ENCODE results near the gene CDK11B. TPM values are rescaled to one million over a fixed set of nuclear protein-coding genes. Genes with fewer than 3 reads are reported as not detected.

CDK11B gene
- total and polyA plus RNA-seq, 3 experiments from 2014 or later, result 18.3 to 45.6 (median 42.2) TPM

DNA sequence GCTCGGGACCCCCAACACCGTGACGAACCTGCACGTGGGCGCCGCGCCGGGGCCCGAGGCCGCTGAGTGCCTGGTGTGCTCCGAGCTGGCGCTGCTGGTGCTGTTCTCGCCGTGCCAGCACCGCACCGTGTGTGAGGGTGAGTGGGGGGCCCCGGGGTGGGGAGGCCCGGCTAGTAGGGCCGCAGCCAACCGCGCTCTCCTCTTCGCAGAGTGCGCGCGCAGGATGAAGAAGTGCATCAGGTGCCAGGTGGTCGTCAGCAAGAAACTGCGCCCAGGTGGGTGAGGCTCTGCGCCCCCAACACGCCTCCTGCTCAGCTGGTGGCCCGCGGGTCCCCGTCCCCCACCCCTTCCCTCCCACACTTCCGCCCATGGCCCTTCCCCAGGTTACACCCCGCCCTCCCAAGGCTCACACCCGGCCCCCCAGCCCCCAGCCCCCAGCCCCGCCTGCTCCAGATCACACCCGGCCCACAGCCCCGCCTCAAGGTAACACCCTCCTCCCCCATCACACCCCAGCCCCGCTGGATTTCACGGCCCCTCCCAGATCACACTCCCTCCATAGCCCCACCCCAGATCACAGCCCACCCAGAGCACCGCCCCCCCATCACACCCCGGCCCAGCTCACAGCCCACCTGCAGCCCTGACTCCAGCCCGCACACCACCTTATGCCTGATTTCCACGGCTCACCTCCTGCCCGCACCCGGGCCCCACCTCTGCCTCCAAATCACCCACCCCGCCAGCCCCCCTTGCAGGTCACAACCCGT, 29.2 kb downstream of the CDK11B start:
- Histone ChIP-seq H3K27me3 (ENCODE audit: insufficient read depth, low read length, poor library complexity, severe bottlenecking) (no peaks in the 10 kb centered on the region), H3K9me3 (ENCODE audit: low read length) (no peaks in the 10 kb centered on the region), H3K27ac (ENCODE audit: low read depth, low read length) (peak overlapping the region; percentile 65), H3K4me3 (ENCODE audit: low read length) (peak overlapping the region; percentile 39), H3K4me1 (ENCODE audit: insufficient read depth, low read length) (peaks cover 5% of the 10 kb centered on the region), H3K36me3 (ENCODE audit: insufficient read depth, low read length) (no peaks in the 10 kb centered on the region)
- Mint-ChIP-seq H3K4me3 (peak overlapping the region; percentile 73 to 96 (median 86)), H3K27me3 (peaks cover 0 to 2% of the 10 kb centered on the region in 2 donors), H3K9me3 (peaks cover 0 to 2% (median 0%) of the 10 kb centered on the region in 5 donors), H3K36me3 (peaks cover 0 to 2% (median 0%) of the 10 kb centered on the region in 3 donors), H3K27ac (peak overlapping the region; percentile 91 to 99 (median 96)), H3K4me1 (peaks cover 7 to 21% (median 8%) of the 10 kb centered on the region in 3 donors)
- peak; percentile 82 to 95 (median 90) for DNase-seq
- ChIA-PET POLR2A (interaction anchor here (0.6 to 3.7 kb wide), 10 partner anchors 8 to 254 kb away, joined by 3 to 101 read pairs (median 4); partner anchors contain the start of genes AURKAIP1 and MIB2), CTCF (interaction anchor here (1.2 to 3.9 kb wide), 7 partner anchors 9 to 151 kb away, joined by 3 to 29 read pairs (median 8); partner anchors contain the start of gene MIB2)

DNA sequence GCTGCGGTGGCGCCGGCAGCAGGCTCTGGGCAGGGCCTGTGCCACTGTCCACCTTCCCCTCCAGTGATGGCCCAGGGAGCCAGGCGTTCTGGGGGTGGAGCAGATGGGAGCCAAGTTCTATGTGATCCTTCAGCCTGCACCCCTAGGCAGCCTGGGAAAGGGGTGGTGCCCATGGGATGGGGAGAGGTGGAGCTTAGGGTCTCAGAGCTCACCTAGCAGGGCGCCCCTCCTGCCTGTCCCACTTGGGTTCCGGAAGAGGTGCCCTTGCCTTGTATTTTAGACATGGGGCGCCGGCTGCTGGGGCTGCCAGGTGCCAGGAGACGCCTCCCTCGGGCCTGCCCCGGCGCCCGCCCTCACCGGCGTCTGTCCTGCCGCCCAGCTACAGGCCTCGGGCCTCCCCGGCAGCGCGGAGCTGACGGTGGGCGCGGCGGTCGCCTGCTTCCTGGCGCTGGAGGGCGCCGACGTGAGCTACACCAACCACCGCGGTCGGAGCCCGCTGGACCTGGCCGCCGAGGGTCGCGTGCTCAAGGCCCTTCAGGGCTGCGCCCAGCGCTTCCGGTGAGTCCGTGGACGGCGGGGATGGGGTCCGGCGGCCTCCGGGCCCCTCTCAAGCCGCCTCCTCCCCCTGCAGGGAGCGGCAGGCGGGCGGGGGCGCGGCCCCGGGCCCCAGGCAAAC, 29.9 kb downstream of the CDK11B start:
- Histone ChIP-seq H3K27me3 (ENCODE audit: insufficient read depth, low read length, poor library complexity, severe bottlenecking) (no peaks in the 10 kb centered on the region), H3K4me1 (ENCODE audit: insufficient read depth, low read length) (peaks cover 5% of the 10 kb centered on the region), H3K4me3 (ENCODE audit: low read length) (peak overlapping the region; percentile 39), H3K27ac (ENCODE audit: low read depth, low read length) (peak overlapping the region; percentile 65), H3K9me3 (ENCODE audit: low read length) (no peaks in the 10 kb centered on the region), H3K36me3 (ENCODE audit: insufficient read depth, low read length) (no peaks in the 10 kb centered on the region)
- DNase-seq, result peak; percentile 37 to 71 (median 41)
- H3K36me3 Mint-ChIP-seq, result peaks cover 0 to 2% (median 0%) of the 10 kb centered on the region in 3 donors
- peaks cover 0 to 2% (median 0%) of the 10 kb centered on the region in 5 donors for H3K9me3 Mint-ChIP-seq
- ChIA-PET POLR2A (interaction anchor here (0.6 to 3.7 kb wide), 9 partner anchors 8 to 724 kb away, joined by 3 to 101 read pairs (median 4); partner anchors contain the start of gene MIB2), CTCF (interaction anchor here (1.2 to 3.9 kb wide), 5 partner anchors 8 to 151 kb away, joined by 3 to 29 read pairs (median 6); partner anchors contain the start of gene MIB2)
- peaks cover 7 to 25% (median 8%) of the 10 kb centered on the region in 3 donors for H3K4me1 Mint-ChIP-seq
- peak overlapping the region in 5 of 8 donors; percentile 32 to 91 (median 61) for H3K27ac Mint-ChIP-seq
- H3K27me3 Mint-ChIP-seq, result peaks cover 0 to 2% of the 10 kb centered on the region in 2 donors
- peak overlapping the region in 6 of 7 donors; percentile 26 to 84 (median 48) for H3K4me3 Mint-ChIP-seq

DNA sequence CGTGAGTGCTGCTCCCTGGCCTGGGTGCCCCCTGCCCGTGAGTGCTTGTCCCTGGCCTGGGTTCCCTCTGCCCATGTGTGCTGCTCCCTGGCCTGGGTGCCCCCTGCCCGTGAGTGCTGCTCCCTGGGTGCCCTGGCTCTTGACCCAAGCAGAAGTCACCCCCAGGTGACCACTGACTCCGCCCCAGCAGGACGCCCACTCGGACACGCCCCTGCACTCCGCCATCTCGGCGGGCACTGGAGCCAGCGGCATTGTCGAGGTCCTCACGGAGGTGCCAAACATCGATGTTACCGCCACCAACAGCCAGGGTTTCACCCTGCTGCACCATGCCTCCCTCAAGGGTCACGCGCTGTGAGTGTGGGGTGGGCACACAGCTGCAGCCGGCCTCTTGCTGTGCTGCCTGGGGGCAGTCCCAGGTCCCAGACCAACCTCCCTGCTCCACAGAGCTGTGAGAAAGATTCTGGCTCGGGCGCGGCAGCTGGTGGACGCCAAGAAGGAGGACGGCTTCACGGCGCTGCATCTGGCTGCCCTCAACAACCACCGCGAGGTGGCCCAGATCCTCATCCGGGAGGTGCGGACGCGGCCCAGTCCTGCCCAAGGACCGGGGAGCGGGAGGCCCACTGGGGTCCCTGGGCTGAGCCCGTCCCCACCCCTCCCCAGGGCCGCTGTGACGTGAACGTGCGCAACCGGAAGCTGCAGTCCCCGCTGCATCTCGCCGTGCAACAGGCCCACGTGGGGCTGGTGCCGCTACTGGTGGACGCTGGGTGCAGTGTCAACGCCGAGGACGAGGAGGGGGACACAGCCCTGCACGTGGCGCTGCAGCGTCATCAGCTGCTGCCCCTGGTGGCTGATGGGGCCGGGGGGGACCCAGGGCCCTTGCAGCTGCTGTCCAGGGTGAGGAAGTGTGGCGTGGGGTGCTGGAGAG, 30.7 kb downstream of the CDK11B start:
- Mint-ChIP-seq H3K27ac (peak overlapping the region in 6 of 8 donors; percentile 8 to 91 (median 43)), H3K4me3 (peak overlapping the region in 6 of 7 donors; percentile 26 to 77 (median 42))
- peak overlapping the region; percentile 65 for H3K27ac ChIP-seq (ENCODE audit: low read depth, low read length)

DNA sequence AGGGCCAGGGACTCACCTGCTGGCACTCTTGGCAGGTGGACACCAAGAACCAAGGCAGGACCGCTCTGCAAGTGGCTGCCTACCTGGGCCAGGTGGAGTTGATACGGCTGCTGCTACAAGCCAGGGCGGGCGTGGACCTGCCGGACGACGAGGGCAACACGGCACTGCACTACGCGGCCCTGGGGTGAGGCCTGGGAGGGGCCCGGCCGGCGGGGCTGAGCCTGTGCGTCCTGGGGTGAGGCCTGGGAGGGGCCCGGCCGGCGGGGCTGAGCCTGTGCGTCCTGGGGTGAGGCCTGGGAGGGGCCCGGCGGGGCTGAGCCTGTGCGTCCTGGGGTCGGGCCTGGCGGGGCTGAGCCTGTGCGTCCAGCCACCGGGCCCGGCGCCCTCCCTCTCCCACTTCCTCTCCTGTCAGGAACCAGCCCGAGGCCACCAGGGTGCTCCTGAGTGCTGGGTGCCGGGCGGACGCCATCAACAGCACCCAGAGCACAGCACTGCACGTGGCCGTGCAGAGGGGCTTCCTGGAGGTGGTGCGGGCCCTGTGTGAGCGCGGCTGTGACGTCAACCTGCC, 31.5 kb downstream of the CDK11B start:
- Histone ChIP-seq H3K9me3 (ENCODE audit: low read length) (no peaks in the 10 kb centered on the region), H3K27ac (ENCODE audit: low read depth, low read length) (no peak overlapping the region), H3K36me3 (ENCODE audit: insufficient read depth, low read length) (no peaks in the 10 kb centered on the region), H3K4me1 (ENCODE audit: insufficient read depth, low read length) (peaks cover 5% of the 10 kb centered on the region), H3K27me3 (ENCODE audit: insufficient read depth, low read length, poor library complexity, severe bottlenecking) (no peaks in the 10 kb centered on the region), H3K4me3 (ENCODE audit: low read length) (no peak overlapping the region)
- DNase-seq, result peak in 1 of 5 donors; percentile 56
- peak overlapping the region in 3 of 7 donors; percentile 19 to 68 (median 37) for H3K4me3 Mint-ChIP-seq
- H3K27ac Mint-ChIP-seq, result no peak overlapping the region
- ChIA-PET CTCF (no interaction called here), POLR2A (interaction anchor here (0.6 to 2.3 kb wide), 2 partner anchors 12 to 579 kb away, joined by 6 to 21 read pairs; partner anchors contain the start of gene MIB2)
- H3K27me3 Mint-ChIP-seq, result peaks cover 0 to 4% of the 10 kb centered on the region in 2 donors
- peaks cover 8 to 28% (median 8%) of the 10 kb centered on the region in 3 donors for H3K4me1 Mint-ChIP-seq
- peaks cover 0 to 2% (median 0%) of the 10 kb centered on the region in 5 donors for H3K9me3 Mint-ChIP-seq
- H3K36me3 Mint-ChIP-seq, result peaks cover 0 to 2% (median 0%) of the 10 kb centered on the region in 3 donors

More for the DNA sequence above, 30.7 kb downstream of the CDK11B start:
- ChIA-PET POLR2A (interaction anchor here (0.5 to 3.7 kb wide), 6 partner anchors 9 to 723 kb away, joined by 3 to 101 read pairs (median 6); partner anchors contain the start of gene MIB2), CTCF (interaction anchor here (1.2 to 3.9 kb wide), 5 partner anchors 7 to 152 kb away, joined by 3 to 29 read pairs (median 6); partner anchors contain the start of gene MIB2)
- Mint-ChIP-seq H3K27me3 (peaks cover 0 to 2% of the 10 kb centered on the region in 2 donors), H3K4me1 (peaks cover 7 to 25% (median 8%) of the 10 kb centered on the region in 3 donors), H3K36me3 (peaks cover 0 to 2% (median 0%) of the 10 kb centered on the region in 3 donors), H3K9me3 (peaks cover 0 to 2% (median 0%) of the 10 kb centered on the region in 5 donors)
- Histone ChIP-seq H3K4me1 (ENCODE audit: insufficient read depth, low read length) (peaks cover 5% of the 10 kb centered on the region), H3K36me3 (ENCODE audit: insufficient read depth, low read length) (no peaks in the 10 kb centered on the region), H3K27me3 (ENCODE audit: insufficient read depth, low read length, poor library complexity, severe bottlenecking) (no peaks in the 10 kb centered on the region), H3K4me3 (ENCODE audit: low read length) (no peak overlapping the region), H3K9me3 (ENCODE audit: low read length) (no peaks in the 10 kb centered on the region)
- DNase-seq, result peak in 1 of 5 donors; percentile 57

DNA sequence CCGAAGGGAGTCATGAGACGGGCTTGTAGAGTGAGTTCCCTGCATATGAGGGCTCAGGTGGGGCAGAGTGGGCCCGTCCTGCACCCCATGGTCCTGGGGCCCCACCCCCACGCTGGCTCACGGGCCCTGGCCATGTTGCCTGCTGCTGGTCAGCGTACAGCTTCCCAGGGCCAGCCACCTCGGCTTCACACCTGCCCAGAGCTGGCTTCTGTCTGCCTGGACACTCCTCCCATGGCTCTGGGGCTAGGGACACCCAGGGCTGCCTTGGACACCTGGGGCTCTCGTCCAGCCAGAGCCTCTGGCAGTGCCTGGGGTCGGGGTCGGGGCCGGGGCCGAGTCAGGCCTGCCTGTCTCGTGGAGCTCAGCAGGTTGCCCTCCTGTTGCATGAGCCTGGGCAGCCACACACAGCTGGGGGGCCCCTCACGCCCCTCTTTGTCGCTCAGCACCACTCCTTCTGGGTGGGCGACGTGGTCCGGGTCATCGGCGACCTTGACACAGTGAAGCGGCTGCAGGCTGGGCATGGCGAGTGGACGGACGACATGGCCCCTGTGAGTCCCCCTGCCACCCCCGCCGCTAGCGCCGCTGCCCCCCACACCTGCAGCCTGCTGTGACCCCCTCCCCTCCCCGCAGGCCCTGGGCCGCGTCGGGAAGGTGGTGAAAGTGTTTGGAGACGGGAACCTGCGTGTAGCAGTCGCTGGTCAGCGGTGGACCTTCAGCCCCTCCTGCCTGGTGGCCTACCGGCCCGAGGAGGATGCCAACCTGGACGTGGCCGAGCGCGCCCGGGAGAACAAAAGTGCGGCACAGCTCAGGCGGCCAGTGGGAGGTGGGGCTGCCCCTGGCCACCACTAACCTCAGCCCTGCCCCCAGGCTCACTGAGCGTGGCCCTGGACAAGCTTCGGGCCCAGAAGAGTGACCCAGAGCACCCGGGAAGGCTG, 32.3 kb downstream of the CDK11B start:
- Mint-ChIP-seq H3K36me3 (peaks cover 0 to 2% (median 0%) of the 10 kb centered on the region in 3 donors), H3K4me3 (peak overlapping the region in 1 of 7 donors; percentile 68), H3K9me3 (peaks cover 0 to 2% (median 0%) of the 10 kb centered on the region in 5 donors), H3K27ac (peak overlapping the region in 2 of 8 donors; percentile 87 to 93), H3K4me1 (peaks cover 8 to 26% (median 10%) of the 10 kb centered on the region in 3 donors), H3K27me3 (peaks cover 0 to 4% of the 10 kb centered on the region in 2 donors)
- Histone ChIP-seq H3K9me3 (ENCODE audit: low read length) (no peaks in the 10 kb centered on the region), H3K4me1 (ENCODE audit: insufficient read depth, low read length) (no peaks in the 10 kb centered on the region), H3K36me3 (ENCODE audit: insufficient read depth, low read length) (no peaks in the 10 kb centered on the region), H3K4me3 (ENCODE audit: low read length) (no peak overlapping the region), H3K27ac (ENCODE audit: low read depth, low read length) (no peak overlapping the region), H3K27me3 (ENCODE audit: insufficient read depth, low read length, poor library complexity, severe bottlenecking) (no peaks in the 10 kb centered on the region)
- peak in 1 of 5 donors; percentile 55 for DNase-seq
- ChIA-PET POLR2A (interaction anchor here (0.6 to 2.3 kb wide), 3 partner anchors 11 to 580 kb away, joined by 6 to 21 read pairs (median 7); partner anchors contain the start of gene MIB2), CTCF (interaction anchor here (0.6 kb wide), 1 partner anchor 124 kb away, joined by 3 read pairs; no protein-coding TSS in a partner anchor)

GRCh38 chr1:1625824-1626206, 33.0 kb downstream of the CDK11B start:
- peak overlapping the region in 3 of 8 donors; percentile 38 to 93 (median 85) for H3K27ac Mint-ChIP-seq
- Histone ChIP-seq H3K9me3 (ENCODE audit: low read length) (no peaks in the 10 kb centered on the region), H3K27ac (ENCODE audit: low read depth, low read length) (no peak overlapping the region), H3K27me3 (ENCODE audit: insufficient read depth, low read length, poor library complexity, severe bottlenecking) (no peaks in the 10 kb centered on the region), H3K36me3 (ENCODE audit: insufficient read depth, low read length) (no peaks in the 10 kb centered on the region), H3K4me1 (ENCODE audit: insufficient read depth, low read length) (no peaks in the 10 kb centered on the region), H3K4me3 (ENCODE audit: low read length) (no peak overlapping the region)
- no peak overlapping the region for H3K4me3 Mint-ChIP-seq
- H3K27me3 Mint-ChIP-seq, result peaks cover 0 to 4% of the 10 kb centered on the region in 2 donors
- DNase-seq, result peak in 1 of 5 donors; percentile 47
- peaks cover 0 to 2% (median 0%) of the 10 kb centered on the region in 3 donors for H3K36me3 Mint-ChIP-seq
- peaks cover 8 to 25% (median 10%) of the 10 kb centered on the region in 3 donors for H3K4me1 Mint-ChIP-seq
- POLR2A ChIA-PET, result interaction anchor here (0.6 to 2.3 kb wide), 2 partner anchors 11 to 151 kb away, joined by 7 to 21 read pairs; partner anchors contain the start of gene MIB2
- CTCF ChIA-PET, result interaction anchor here (0.6 kb wide), 1 partner anchor 123 kb away, joined by 3 read pairs; no protein-coding TSS in a partner anchor
- peaks cover 0 to 2% (median 0%) of the 10 kb centered on the region in 5 donors for H3K9me3 Mint-ChIP-seq
